IMR-90 (cell line): ENCODE data around the gene RFX2. TPM values are rescaled to one million over a fixed set of nuclear protein-coding genes. Genes with fewer than 3 reads are reported as not detected.

Experiments used
- ATAC-seq: fragments of 200-7000 bp; cut with Tn5 transposase; 2 replicates; pipeline ENCODE4 v1.9.1; 2020; ENCODE audit warnings: low read depth, mild to moderate bottlenecking, moderate library complexity
- BruUV-seq: library from RNA; stranded (reverse); fragments of 400-500 nt; replicated peaks from 2 replicates; lab custom pipeline; 2021; lab: Mats Ljungman, UMichigan
- CTCF ChIA-PET: fragments of 300-600 bp; formaldehyde crosslinking; extraction: SDS; loops from one replicate; lab custom pipeline; 2021; ENCODE audit warnings: antibody characterized with exemption; lab: Yijun Ruan, JAX
- POLR2A ChIA-PET: fragments of 300-600 bp; sonication (Branson Sonifier 250); formaldehyde crosslinking; loops from one replicate; lab custom pipeline; 2022; ENCODE audit warnings: antibody characterized with exemption; ENCODE audit not compliant: unreplicated experiment; lab: Charles Lee
- DNase-seq: peaks from one replicate; pipeline ENCODE4 v3.0.0; 2013
- H2AFZ ChIP-seq: replicated peaks from 2 replicates; pipeline ENCODE3; 2013; ENCODE audit warnings: low read length, mild to moderate bottlenecking; ENCODE audit not compliant: poor library complexity
- H2AK5ac ChIP-seq: 2 replicates; pipeline ENCODE4 v1.6.1; 2013; ENCODE audit warnings: low read depth, low read length, inconsistent platforms
- H2AK9ac ChIP-seq: replicated peaks from 2 replicates; pipeline ENCODE3; 2013; ENCODE audit warnings: mild to moderate bottlenecking, low read depth, low read length, moderate library complexity; ENCODE audit not compliant: poor library complexity
- H2BK120ac ChIP-seq: 2 replicates; pipeline ENCODE4 v1.6.1; 2013; ENCODE audit warnings: low read depth, low read length, inconsistent platforms
- H2BK15ac ChIP-seq: 3 replicates; pipeline ENCODE4 v1.6.1; 2013; ENCODE audit warnings: low read depth, low read length, inconsistent platforms
- H2BK20ac ChIP-seq: 2 replicates; pipeline ENCODE4 v1.6.1; 2013; ENCODE audit warnings: low read depth, mild to moderate bottlenecking, inconsistent platforms, low read length, moderate library complexity
- H2BK5ac ChIP-seq: 2 replicates; pipeline ENCODE4 v1.6.1; 2013; ENCODE audit warnings: mild to moderate bottlenecking, low read depth, low read length, inconsistent platforms; ENCODE audit not compliant: poor library complexity, severe bottlenecking
- H3K14ac ChIP-seq: replicated peaks from 2 replicates; pipeline ENCODE4 v1.6.1; 2013; ENCODE audit warnings: low read depth, low read length, inconsistent platforms
- H3K18ac ChIP-seq: 2 replicates; pipeline ENCODE4 v1.6.1; 2013; ENCODE audit warnings: low read depth, low read length, control low read depth
- H3K23ac ChIP-seq: 2 replicates; pipeline ENCODE4 v1.6.1; 2013; ENCODE audit warnings: low read depth, low read length, inconsistent platforms
- H3K27ac ChIP-seq: 2 replicates; pipeline ENCODE4 v1.5.1; 2013; ENCODE audit warnings: mild to moderate bottlenecking, control low read depth, low read length; ENCODE audit not compliant: insufficient read depth
- H3K27me3 ChIP-seq: 2 replicates; pipeline ENCODE4 v1.6.1; 2013; ENCODE audit warnings: low read length; ENCODE audit not compliant: control insufficient read depth, insufficient read depth
- H3K36me3 ChIP-seq: 2 replicates; pipeline ENCODE4 v1.6.1; 2013; ENCODE audit warnings: low read length, mixed read lengths; ENCODE audit not compliant: control insufficient read depth, insufficient read depth
- H3K4ac ChIP-seq: 2 replicates; pipeline ENCODE4 v1.6.1; 2013; ENCODE audit warnings: low read depth, low read length, inconsistent platforms
- H3K4me1 ChIP-seq: 2 replicates; pipeline ENCODE4 v1.6.1; 2013; ENCODE audit warnings: low read length, mixed read lengths; ENCODE audit not compliant: control insufficient read depth, insufficient read depth
- H3K4me2 ChIP-seq: 2 replicates; pipeline ENCODE4 v1.6.1; 2013; ENCODE audit warnings: low read depth, mild to moderate bottlenecking, control low read depth, low read length, moderate library complexity
- H3K4me3 ChIP-seq: 2 replicates; pipeline ENCODE4 v1.5.1; 2013; ENCODE audit warnings: low read depth, mild to moderate bottlenecking, control low read depth, low read length, moderate library complexity; ENCODE audit not compliant: insufficient read depth
- H3K56ac ChIP-seq: 2 replicates; pipeline ENCODE4 v1.6.1; 2013; ENCODE audit warnings: low read length, inconsistent platforms; ENCODE audit not compliant: insufficient read depth; ENCODE audit errors: extremely low read depth
- H3K79me1 ChIP-seq, 2 experiments: 2 replicates each; pipeline ENCODE4 v1.6.1; 2013; ENCODE audit warnings: low read length in 2 of 2, inconsistent platforms in 1 of 2, low read depth in 1 of 2
- H3K9ac ChIP-seq: 2 replicates; pipeline ENCODE4 v1.6.1; 2013; ENCODE audit warnings: low read depth, low read length, control low read depth
- H3K9me1 ChIP-seq: 2 replicates; pipeline ENCODE4 v1.6.1; 2013; ENCODE audit warnings: low read length, inconsistent platforms; ENCODE audit not compliant: insufficient read depth
- H3K9me3 ChIP-seq: 2 replicates; pipeline ENCODE4 v1.6.1; 2013; ENCODE audit warnings: low read length; ENCODE audit not compliant: control insufficient read depth, insufficient read depth
- H4K20me1 ChIP-seq: 2 replicates; pipeline ENCODE4 v1.6.1; 2013; ENCODE audit warnings: low read length, inconsistent platforms; ENCODE audit not compliant: insufficient read depth
- H4K5ac ChIP-seq: 2 replicates; pipeline ENCODE4 v1.6.1; 2013; ENCODE audit warnings: mild to moderate bottlenecking, low read depth, low read length, control low read depth
- H4K8ac ChIP-seq, 2 experiments: 2 replicates each; pipeline ENCODE4 v1.6.1; 2013; ENCODE audit warnings: low read depth in 2 of 2, low read length in 2 of 2, control low read depth in 1 of 2, inconsistent platforms in 1 of 2
- H4K91ac ChIP-seq: 2 replicates; pipeline ENCODE4 v1.6.1; 2013; ENCODE audit warnings: low read depth, low read length, inconsistent platforms; ENCODE audit not compliant: insufficient read depth
- MAFK ChIP-seq: IDR thresholded peaks from 2 replicates; pipeline ENCODE4 v1.6.1; 2012; ENCODE audit warnings: low read depth, low read length, improper control_type of control experiment
- MXI1 ChIP-seq: IDR thresholded peaks from 2 replicates; pipeline ENCODE4 v1.6.1; 2012; ENCODE audit warnings: low read depth, mild to moderate bottlenecking, low read length, moderate library complexity, borderline replicate concordance
- NFE2L2 ChIP-seq: fragments of 150-350 bp; IDR thresholded peaks from 2 replicates; pipeline ENCODE4 v1.6.1; 2016; ENCODE audit warnings: low read depth, mild to moderate bottlenecking, low read length
- POLR2A ChIP-seq: IDR thresholded peaks from 2 replicates; pipeline ENCODE4 v1.6.1; 2012; ENCODE audit warnings: mild to moderate bottlenecking, low read depth, low read length
- RAD21 ChIP-seq: IDR thresholded peaks from 2 replicates; pipeline ENCODE4 v1.6.1; 2012; ENCODE audit warnings: low read length, improper control_type of control experiment
- RFX5 ChIP-seq: IDR thresholded peaks from 2 replicates; pipeline ENCODE4 v1.8.0; 2012; ENCODE audit warnings: low read depth, mild to moderate bottlenecking, low read length, moderate library complexity
- WGBS, 2 experiments: methylation state at CpG; one replicate each; pipeline versions ENCODE4 v1.1.5 to v1.1.7; 2013; ENCODE audit warnings: missing lambda C conversion rate in 2 of 2; ENCODE audit not compliant: insufficient read length in 1 of 2; ENCODE audit errors: extremely low coverage in 2 of 2; 5-methylcytosine and 5-hydroxymethylcytosine counted together
- dilution Hi-C: fragments of 300-500 bp; cut with HindIII; formaldehyde crosslinking; loops from one replicate; pipeline ENCODE4 v1.14.3; 2018; ENCODE audit warnings: low sequenced_read_pairs; ENCODE audit not compliant: unreplicated experiment
- in situ Hi-C: fragments of 300-500 bp; cut with MboI; formaldehyde crosslinking; loops from 3 replicates; pipeline ENCODE4 v1.14.3; 2019; ENCODE audit warnings: low sequenced_read_pairs, inconsistent platforms, mixed read lengths
- intact Hi-C: fragments of 100-400 bp; cut with micrococcal nuclease; formaldehyde crosslinking; loops from 2 replicates; pipeline ENCODE4 v1.10.0; 2022
- polyA plus RNA-seq, 3 experiments: library from polyadenylated mRNA; depleted of rRNA; stranded (reverse); fragments of >200 nt; gene quantifications; 2 replicates each; pipeline ENCODE4 v1.2.3, GENCODE V29; 2012; ENCODE audit warnings: low replicate concordance in 1 of 3
- total RNA-seq: library from RNA; depleted of rRNA; stranded (reverse); fragments of >200 nt; gene quantifications from 2 replicates; pipeline ENCODE4 v1.2.3, GENCODE V29; 2012
- TF ChIP-seq, protein P1 (sequence below): conservative IDR thresholded peaks from 2 replicates; pipeline ENCODE4 v1.5.1; 2012; ENCODE audit warnings: mild to moderate bottlenecking, low read depth, low read length, improper control_type of control experiment

Gene RFX2
- total and polyA plus RNA-seq, 2 of the 4 experiments (the other 2 are of a cell fraction) = 2.2 to 4.9 TPM

DNA sequence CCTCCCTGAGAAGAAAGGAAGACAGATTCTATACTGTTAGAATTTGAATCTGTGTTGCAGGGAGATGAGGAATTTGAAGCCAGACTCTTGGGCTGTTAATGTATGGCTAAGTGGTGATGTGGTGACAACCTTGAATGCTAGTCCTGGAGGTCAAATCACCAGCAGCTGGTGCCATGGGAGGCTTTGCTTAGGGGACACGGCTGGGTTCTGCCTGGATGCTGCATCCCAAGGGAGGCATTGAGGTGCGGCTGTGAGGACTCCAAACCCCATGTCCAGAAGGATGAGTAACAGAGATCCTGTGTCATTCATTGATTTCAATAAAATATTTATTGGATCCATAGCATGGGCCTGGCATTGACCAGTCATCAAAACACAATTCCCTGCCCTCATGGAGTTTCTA, 42.3 kb downstream of the RFX2 start:
- POLR2A ChIA-PET = no interaction called here
- Histone ChIP-seq H3K4ac (no peak overlapping the region), H2AK9ac (no peak overlapping the region), H2BK5ac (no peak overlapping the region), H2AK5ac (no peak overlapping the region), H2BK15ac (no peak overlapping the region), H3K4me2 (no peak overlapping the region), H4K91ac (no peak overlapping the region), H3K56ac (no peak overlapping the region), H2BK20ac (no peak overlapping the region), H3K18ac (no peak overlapping the region), H3K9ac (no peak overlapping the region), H4K8ac (no peak overlapping the region), H3K27me3 (no peaks in the 10 kb centered on the region), H4K20me1 (0 out of 2 replicates have a peak, but pooled peaks cover 3% of the 10 kb centered on the region), H4K5ac (no peak overlapping the region), H3K36me3 (no peaks in the 10 kb centered on the region), H3K27ac (no peak overlapping the region), H3K23ac (no peak overlapping the region), H3K14ac (no peak overlapping the region), H3K9me1 (peaks cover 9% of the 10 kb centered on the region; the same call in 1 of the 2 replicates), H2BK120ac (no peak overlapping the region), H3K79me1 (peaks cover 0 to 5% of the 10 kb centered on the region in 2 experiments; a peak in 2 of 4 replicates), H3K4me1 (peaks cover 27% of the 10 kb centered on the region), H3K9me3 (no peaks in the 10 kb centered on the region), H3K4me3 (no peak overlapping the region), H2AFZ (no peak overlapping the region)
- TF ChIP-seq NFE2L2 = no peak
- TF ChIP-seq, protein P1, sequence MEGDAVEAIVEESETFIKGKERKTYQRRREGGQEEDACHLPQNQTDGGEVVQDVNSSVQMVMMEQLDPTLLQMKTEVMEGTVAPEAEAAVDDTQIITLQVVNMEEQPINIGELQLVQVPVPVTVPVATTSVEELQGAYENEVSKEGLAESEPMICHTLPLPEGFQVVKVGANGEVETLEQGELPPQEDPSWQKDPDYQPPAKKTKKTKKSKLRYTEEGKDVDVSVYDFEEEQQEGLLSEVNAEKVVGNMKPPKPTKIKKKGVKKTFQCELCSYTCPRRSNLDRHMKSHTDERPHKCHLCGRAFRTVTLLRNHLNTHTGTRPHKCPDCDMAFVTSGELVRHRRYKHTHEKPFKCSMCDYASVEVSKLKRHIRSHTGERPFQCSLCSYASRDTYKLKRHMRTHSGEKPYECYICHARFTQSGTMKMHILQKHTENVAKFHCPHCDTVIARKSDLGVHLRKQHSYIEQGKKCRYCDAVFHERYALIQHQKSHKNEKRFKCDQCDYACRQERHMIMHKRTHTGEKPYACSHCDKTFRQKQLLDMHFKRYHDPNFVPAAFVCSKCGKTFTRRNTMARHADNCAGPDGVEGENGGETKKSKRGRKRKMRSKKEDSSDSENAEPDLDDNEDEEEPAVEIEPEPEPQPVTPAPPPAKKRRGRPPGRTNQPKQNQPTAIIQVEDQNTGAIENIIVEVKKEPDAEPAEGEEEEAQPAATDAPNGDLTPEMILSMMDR = no peak
- TF ChIP-seq RAD21 = no peak
- TF ChIP-seq MXI1 = no peak
- no peak for TF ChIP-seq RFX5
- no peak for TF ChIP-seq POLR2A
- TF ChIP-seq MAFK = no peak
- CTCF ChIA-PET = no interaction called here
- dilution Hi-C loops = no loop called here
- no CpG with 5 or more reads among the region's 2 CpGs for WGBS, 2 experiments
- intact Hi-C loops = no loop called here
- no peak for ATAC-seq
- in situ Hi-C loops = no loop called here
- no TSS peak for BruUV-seq
- no peak for DNase-seq
